H1 (cell line): ENCODE measurements around the gene NUCB1. TPM values are rescaled to one million over a fixed set of nuclear protein-coding genes. Genes with fewer than 3 reads are reported as not detected.

ENCODE experiments used
- GABPA ChIP-seq: IDR thresholded peaks from 2 replicates; pipeline ENCODE4 v1.6.1; 2011; ENCODE audit warnings: mild to moderate bottlenecking, low read length, moderate library complexity, borderline replicate concordance; ENCODE audit not compliant: insufficient read depth
- RNF2 ChIP-seq: fragments of 200-900, 300-1000 bp; sonication (generic); IDR thresholded peaks from 2 replicates; pipeline ENCODE4 v1.7.1; 2016; ENCODE audit warnings: borderline replicate concordance, low read depth, mild to moderate bottlenecking, antibody characterized with exemption, low read length; ENCODE audit not compliant: poor library complexity, severe bottlenecking; ENCODE audit errors: missing control alignments
- SRF ChIP-seq: IDR thresholded peaks from 2 replicates; pipeline ENCODE4 v1.6.1; 2011; ENCODE audit warnings: mild to moderate bottlenecking, low read depth, low read length, moderate library complexity
- polyA plus RNA-seq, 7 experiments: library from polyadenylated mRNA; depleted of rRNA in 3 of 7; stranded (reverse) in 5 of 7; unstranded in 2 of 7; fragments of >200 nt in 5 of 7; fragments of 200-250 nt in 2 of 7; gene quantifications; 1 replicate in 5 of 7; 2 replicates in 1 of 7; 4 replicates in 1 of 7; pipeline versions ENCODE4 v1.2.1 to v1.2.3, GENCODE V29; 2011 to 2013; ENCODE audit warnings: missing spikeins in 2 of 7, mixed read lengths in 2 of 7
- total RNA-seq: library from RNA; stranded (reverse); fragmentation: NEBNext Ultra II Directional; extraction: Animal tissue kit (Norgen Biotek cat#: 25700); gene quantifications from 2 replicates; pipeline ENCODE4 v1.2.1, GENCODE V29; 2021

Gene NUCB1
- total and polyA plus RNA-seq, 2 of the 8 experiments (the other 6 are each of a cell fraction or from before 2014, with no cell fraction given), result 111 to 121 TPM

DNA sequence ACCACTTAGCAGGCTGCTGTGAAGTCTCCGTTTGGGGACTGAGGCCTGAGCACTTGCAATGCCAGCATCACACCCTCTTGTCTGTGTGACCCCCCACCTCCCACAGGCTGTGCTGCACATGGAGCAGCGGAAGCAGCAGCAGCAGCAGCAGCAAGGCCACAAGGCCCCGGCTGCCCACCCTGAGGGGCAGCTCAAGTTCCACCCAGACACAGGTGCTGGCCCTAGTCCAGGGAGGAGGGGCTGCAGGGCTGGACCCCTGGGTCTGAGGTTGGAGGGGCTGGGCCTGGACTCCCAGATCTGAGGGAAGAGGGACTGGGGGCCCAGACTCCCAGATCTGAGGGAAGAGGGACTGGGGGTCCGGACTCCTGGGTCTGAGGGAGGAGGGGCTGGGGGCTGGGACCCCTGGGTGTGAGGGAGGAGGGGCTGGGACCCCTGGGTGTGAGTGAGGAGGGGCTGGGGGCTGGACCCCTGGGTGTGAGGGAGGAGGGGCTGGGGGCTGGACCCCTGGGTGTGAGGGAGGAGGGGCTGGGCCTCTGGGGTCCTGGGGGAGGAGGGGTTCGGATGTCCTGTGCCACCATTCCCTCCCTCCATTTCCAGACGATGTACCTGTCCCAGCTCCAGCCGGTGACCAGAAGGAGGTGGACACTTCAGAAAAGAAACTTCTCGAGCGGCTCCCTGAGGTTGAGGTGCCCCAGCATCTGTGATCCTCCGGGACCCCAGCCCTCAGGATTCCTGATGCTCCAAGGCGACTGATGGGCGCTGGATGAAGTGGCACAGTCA lies 21.8 kb downstream of the NUCB1 start (continued):
- no peak for TF ChIP-seq GABPA
- TF ChIP-seq SRF, result no peak
- TF ChIP-seq RNF2, result no peak
